ENCODE measurements around the gene FAM78A.

GRCh38 chr9:131216806-131217205, 59.5 kb downstream of the FAM78A start:
- no peak for TF ChIP-seq POLR2A (IDR thresholded peaks at IDR 0.05; ENCODE audit: low read length)
- no peak for TF ChIP-seq GATA1 (IDR thresholded peaks at IDR 0.05; ENCODE audit: low read depth, low read length)

Measured in erythroblast (primary cell).